ENCODE results near the gene MAPK7. TPM values are rescaled to one million over a fixed set of nuclear protein-coding genes. Genes with fewer than 3 reads are reported as not detected.

MAPK7 gene
- total RNA-seq, 3 donors from 2014 or later, result 10.9 to 12.7 (median 12.1) TPM

- Mint-ChIP-seq H3K9me3 (no peaks in the 10 kb centered on the region), H3K4me1 (ENCODE audit: low read depth) (peaks cover 1% of the 10 kb centered on the region), H3K36me3 (ENCODE audit: insufficient read depth) (peaks cover 12% of the 10 kb centered on the region), H3K27me3 (ENCODE audit: low read depth) (no peaks in the 10 kb centered on the region), H3K4me3 (no peak overlapping the region)
- peak; percentile 41 to 47 for ATAC-seq
- no peak for DNase-seq
Observed at GRCh38 chr17:19386051-19386929, 8.0 kb downstream of the MAPK7 start.

DNA sequence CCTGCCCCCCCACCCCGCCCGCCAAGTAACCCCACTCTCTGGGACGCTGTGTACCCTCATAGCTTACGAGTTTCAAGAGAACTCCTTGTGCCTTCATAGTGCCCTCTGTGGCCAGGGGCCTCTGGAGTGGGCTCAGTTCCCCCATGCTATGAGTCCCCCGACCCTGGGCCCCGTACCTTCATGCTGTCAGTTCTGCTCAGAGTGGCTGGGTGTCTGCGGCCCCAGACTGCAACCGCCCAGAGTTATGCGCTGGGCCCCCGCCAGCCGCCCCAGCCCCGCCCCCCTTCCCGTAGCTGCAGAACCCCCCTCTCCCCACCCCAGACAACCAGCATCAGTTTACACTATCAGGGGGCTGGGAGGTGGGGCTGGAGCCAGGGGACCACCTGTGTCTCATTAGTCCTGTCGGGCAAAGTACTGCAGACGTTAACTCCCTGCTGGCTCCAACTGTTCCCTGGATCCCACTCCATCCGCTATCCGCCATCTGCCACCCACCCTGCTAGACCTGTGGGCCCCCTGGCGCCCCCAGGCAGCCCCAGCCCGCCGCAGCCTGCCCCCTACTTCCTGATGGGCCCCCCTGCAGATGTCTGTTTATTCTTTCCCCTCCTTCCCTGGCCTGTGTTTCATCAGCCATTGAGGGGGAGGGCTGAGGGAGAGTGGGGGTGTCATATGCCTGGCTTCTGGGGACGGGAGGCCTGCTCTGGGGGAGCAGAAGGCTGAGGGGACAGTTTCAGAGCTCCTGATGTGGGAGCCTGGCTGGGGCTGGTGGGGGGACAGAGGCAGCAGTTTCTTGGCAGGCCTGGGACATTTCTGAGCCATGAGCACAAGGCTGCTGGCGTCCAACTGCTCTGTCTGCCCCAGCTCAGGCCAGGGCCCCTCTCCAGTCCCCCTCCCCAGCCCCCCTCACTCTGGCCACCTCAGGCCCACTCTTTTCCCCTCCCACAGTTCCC is 8.9 kb downstream of the MAPK7 start, which contains the start of gene MFAP4:
Gene MFAP4, minus strand, starts transcription at position 217 of the 947 bp plus-strand sequence. Its CDS starts 35 bp downstream, at position 182.
- ATAC-seq (no peak), DNase-seq (no peak)
- H3K4me1 Mint-ChIP-seq (ENCODE audit: low read depth), result peaks cover 1% of the 10 kb centered on the region
- H3K36me3 Mint-ChIP-seq (ENCODE audit: insufficient read depth), result peaks cover 9% of the 10 kb centered on the region
- H3K9me3 Mint-ChIP-seq, result no peaks in the 10 kb centered on the region
- no peak within 1 kb of the TSS for H3K4me3 Mint-ChIP-seq
- no peaks in the 10 kb centered on the region for H3K27me3 Mint-ChIP-seq (ENCODE audit: low read depth)

- H3K9me3 Mint-ChIP-seq, result no peaks in the 10 kb centered on the region
- no peak overlapping the region for H3K4me3 Mint-ChIP-seq
- ATAC-seq (no peak), DNase-seq (no peak)
- H3K4me1 Mint-ChIP-seq (ENCODE audit: low read depth), result peaks cover 1% of the 10 kb centered on the region
- H3K36me3 Mint-ChIP-seq (ENCODE audit: insufficient read depth), result peaks cover 8% of the 10 kb centered on the region
- H3K27me3 Mint-ChIP-seq (ENCODE audit: low read depth), result peaks cover 2% of the 10 kb centered on the region
Observed at GRCh38 chr17:19387921-19388521, 9.7 kb downstream of the MAPK7 start.

DNA sequence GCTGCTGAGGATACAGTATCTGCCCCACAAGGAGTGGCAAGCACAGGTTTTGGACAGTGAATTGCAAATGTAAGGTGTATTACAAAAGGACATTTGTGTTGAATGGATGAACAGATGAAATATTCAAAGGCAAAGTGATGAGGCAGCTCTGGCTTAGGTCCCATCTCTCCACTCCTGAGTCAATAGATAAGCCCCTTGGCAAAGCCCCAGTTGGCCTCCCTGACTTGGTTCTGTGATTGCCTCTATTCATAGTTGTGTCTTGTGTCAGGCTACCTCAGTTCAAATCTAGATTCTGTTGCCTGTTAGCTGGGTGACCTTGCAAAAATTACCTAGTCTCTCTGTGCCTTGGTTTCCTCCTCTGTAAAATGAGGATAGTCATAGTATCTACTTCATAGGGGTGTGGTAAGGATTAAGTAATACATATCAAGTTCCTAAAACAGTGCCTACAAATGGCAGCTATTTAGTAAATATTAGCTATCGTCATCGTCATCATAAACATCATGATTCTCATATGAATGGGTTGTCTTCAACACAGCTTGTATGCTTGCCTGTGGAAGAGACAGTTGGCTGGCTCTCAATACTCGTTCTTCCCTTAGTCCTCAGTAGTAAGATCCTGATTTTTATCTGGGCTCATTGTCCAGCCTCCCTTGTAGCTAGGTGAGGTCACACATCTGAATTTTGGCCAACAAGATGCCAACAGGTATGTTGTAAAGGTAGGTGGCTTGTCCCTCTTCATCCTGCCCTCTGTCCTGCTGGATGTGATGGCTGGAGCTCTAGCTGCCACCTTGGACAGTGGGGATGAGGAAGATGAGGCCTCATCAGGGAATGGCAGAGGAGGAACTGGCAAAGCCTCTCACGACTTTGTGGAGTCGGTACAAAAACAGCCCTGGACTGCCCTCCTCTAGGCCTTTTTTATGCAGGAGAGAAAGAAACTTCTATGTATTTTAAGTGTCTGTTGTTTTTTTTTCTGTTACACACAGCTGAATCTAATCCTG is 10.8 kb downstream of the MAPK7 start:
- H3K4me3 Mint-ChIP-seq, result no peak overlapping the region

GRCh38 chr17:19390951-19391350 is 12.7 kb downstream of the MAPK7 start:
- peaks cover 2% of the 10 kb centered on the region for H3K27me3 Mint-ChIP-seq (ENCODE audit: low read depth)
- no peak overlapping the region for H3K4me3 Mint-ChIP-seq
- peaks cover 1% of the 10 kb centered on the region for H3K4me1 Mint-ChIP-seq (ENCODE audit: low read depth)
- ATAC-seq (no peak), DNase-seq (no peak)
- H3K9me3 Mint-ChIP-seq, result no peaks in the 10 kb centered on the region
- no peaks in the 10 kb centered on the region for H3K36me3 Mint-ChIP-seq (ENCODE audit: insufficient read depth)

More for the DNA sequence above, 10.8 kb downstream of the MAPK7 start:
- ATAC-seq, result no peak
- no peak for DNase-seq
- peaks cover 2% of the 10 kb centered on the region for H3K27me3 Mint-ChIP-seq (ENCODE audit: low read depth)
- peaks cover 7% of the 10 kb centered on the region for H3K36me3 Mint-ChIP-seq (ENCODE audit: insufficient read depth)
- H3K9me3 Mint-ChIP-seq, result no peaks in the 10 kb centered on the region
- peaks cover 1% of the 10 kb centered on the region for H3K4me1 Mint-ChIP-seq (ENCODE audit: low read depth)

DNA sequence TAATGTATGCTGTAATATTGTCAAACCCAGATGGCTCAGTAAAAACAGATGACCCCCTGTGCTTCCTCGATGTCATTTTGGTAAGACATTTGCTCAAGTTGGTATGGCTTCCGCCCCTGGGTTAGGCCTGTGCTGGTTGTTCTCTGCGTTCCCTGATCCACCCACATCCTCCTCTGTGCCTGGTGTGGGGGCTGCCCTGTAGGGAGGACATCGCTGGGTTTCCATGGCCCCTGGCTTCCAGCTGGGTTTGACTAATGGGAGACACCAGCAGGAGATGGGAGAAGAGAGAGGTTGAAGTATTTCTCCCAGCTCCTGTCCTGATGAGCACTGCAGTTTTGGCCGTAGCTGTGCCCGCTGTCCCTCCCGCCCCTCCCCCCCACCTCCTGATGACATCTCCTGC is 13.1 kb downstream of the MAPK7 start:
- Mint-ChIP-seq H3K4me3 (no peak overlapping the region), H3K36me3 (ENCODE audit: insufficient read depth) (no peaks in the 10 kb centered on the region), H3K9me3 (no peaks in the 10 kb centered on the region), H3K27me3 (ENCODE audit: low read depth) (peaks cover 3% of the 10 kb centered on the region), H3K4me1 (ENCODE audit: low read depth) (peaks cover 1% of the 10 kb centered on the region)
- DNase-seq (no peak), ATAC-seq (no peak)

DNA sequence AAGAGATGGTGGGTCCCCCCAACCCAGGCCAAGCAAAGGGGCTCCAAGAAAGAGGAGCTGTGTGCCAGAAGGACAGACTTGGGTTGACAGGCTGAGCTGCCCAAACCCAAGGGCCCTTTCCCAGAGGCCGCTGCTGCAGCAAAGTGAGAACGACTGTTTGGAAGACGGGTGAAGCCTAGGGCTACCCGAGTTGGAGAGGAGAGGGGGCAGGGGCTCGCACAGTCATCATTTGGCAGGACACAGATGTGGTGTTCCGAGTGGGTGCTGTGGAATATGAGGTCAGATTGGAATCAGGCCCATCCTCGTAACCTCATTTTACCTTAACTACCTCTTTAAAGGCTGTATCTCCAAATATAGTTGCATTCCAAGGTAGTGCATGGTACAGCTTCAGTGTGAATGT is 14.0 kb downstream of the MAPK7 start:
- ATAC-seq (no peak), DNase-seq (no peak)
- Mint-ChIP-seq H3K27me3 (ENCODE audit: low read depth) (peaks cover 5% of the 10 kb centered on the region), H3K4me3 (no peak overlapping the region), H3K9me3 (no peaks in the 10 kb centered on the region), H3K4me1 (ENCODE audit: low read depth) (no peaks in the 10 kb centered on the region), H3K36me3 (ENCODE audit: insufficient read depth) (no peaks in the 10 kb centered on the region)

DNA sequence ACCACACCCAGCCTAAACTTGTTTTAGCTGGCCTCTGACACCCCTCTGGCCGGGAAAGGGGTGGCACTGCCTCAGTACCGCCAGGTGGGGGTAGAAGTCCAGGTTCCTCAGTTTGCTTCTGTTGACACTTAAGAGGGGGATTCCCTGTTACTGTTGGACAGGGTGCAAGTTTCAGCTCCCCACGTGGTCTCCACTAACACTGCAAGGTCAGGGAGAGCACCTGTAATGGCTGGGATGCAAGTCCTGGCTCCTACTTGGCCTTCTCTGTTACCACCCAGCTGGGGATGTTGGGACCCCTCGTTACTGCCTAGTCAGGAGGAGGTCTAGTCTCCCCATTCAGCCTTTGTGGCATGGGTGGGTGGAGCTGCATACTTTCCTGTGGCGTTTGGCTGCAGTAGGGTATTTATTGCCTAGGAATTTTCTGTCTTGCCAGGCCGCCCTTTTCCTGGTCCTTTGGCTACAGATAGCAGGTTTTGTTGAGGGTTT is 19.3 kb downstream of the MAPK7 start:
- no peak for ATAC-seq
- Mint-ChIP-seq H3K4me3 (no peak overlapping the region), H3K4me1 (ENCODE audit: low read depth) (no peaks in the 10 kb centered on the region), H3K36me3 (ENCODE audit: insufficient read depth) (no peaks in the 10 kb centered on the region), H3K9me3 (no peaks in the 10 kb centered on the region), H3K27me3 (ENCODE audit: low read depth) (peaks cover 4% of the 10 kb centered on the region)
- no peak for DNase-seq

GRCh38 chr17:19398301-19399181 is 20.2 kb downstream of the MAPK7 start:
- H3K4me1 Mint-ChIP-seq (ENCODE audit: low read depth), result no peaks in the 10 kb centered on the region
- no peaks in the 10 kb centered on the region for H3K36me3 Mint-ChIP-seq (ENCODE audit: insufficient read depth)
- H3K9me3 Mint-ChIP-seq, result no peaks in the 10 kb centered on the region
- peaks cover 3% of the 10 kb centered on the region for H3K27me3 Mint-ChIP-seq (ENCODE audit: low read depth)
- DNase-seq (no peak), ATAC-seq (no peak)
- H3K4me3 Mint-ChIP-seq, result no peak overlapping the region

GRCh38 chr17:19399750-19400450 is 21.6 kb downstream of the MAPK7 start:
- ATAC-seq (no peak), DNase-seq (no peak)
- H3K9me3 Mint-ChIP-seq, result no peaks in the 10 kb centered on the region
- no peaks in the 10 kb centered on the region for H3K36me3 Mint-ChIP-seq (ENCODE audit: insufficient read depth)
- H3K4me3 Mint-ChIP-seq, result no peak overlapping the region
- peaks cover 3% of the 10 kb centered on the region for H3K27me3 Mint-ChIP-seq (ENCODE audit: low read depth)
- H3K4me1 Mint-ChIP-seq (ENCODE audit: low read depth), result no peaks in the 10 kb centered on the region

DNA sequence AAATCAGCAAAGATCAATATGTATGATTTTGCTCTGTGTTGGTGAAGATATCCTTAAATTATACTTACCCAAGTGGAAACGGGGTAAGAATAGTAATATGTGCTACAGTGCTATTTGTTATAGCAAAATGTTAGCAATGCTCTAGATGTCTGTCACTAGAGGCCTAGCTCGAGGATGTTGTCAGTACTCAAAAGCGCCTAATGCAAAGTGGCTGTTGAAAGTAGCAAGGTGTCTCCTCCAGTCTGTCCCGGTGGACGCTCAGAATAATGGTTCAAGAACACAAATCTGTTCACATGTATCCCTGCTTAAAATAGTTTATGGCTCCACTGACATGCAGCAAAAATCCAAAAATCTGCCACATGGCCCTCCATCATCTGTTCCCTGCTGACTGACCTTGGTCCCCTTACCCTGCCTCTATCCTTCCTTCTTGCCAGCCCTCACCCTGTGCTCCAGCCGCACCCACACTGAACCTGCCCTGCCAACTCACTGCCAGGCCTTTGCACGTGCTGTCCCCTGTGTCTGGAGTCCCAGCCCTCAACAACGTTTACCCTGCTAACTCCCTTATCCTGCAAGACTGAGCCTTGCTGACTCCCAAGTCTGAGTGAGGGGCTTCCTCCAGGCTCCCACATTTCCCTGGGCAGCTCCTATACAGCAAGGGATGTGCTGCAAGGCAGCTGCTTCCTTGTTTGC is 23.2 kb downstream of the MAPK7 start:
- H3K4me3 Mint-ChIP-seq, result no peak overlapping the region
- ATAC-seq, result no peak
- H3K4me1 Mint-ChIP-seq (ENCODE audit: low read depth), result no peaks in the 10 kb centered on the region
- H3K27me3 Mint-ChIP-seq (ENCODE audit: low read depth), result peaks cover 2% of the 10 kb centered on the region
- no peak for DNase-seq
- H3K9me3 Mint-ChIP-seq, result no peaks in the 10 kb centered on the region
- no peaks in the 10 kb centered on the region for H3K36me3 Mint-ChIP-seq (ENCODE audit: insufficient read depth)

All from activated T-cell treated with anti-CD3 and anti-CD28 coated beads, Interleukin-2, amount 50 U/mL, for 4 hours (primary cell).